ENCODE results near the gene RND3. TPM values are rescaled to one million over a fixed set of nuclear protein-coding genes. Genes with fewer than 3 reads are reported as not detected.

The RND3 gene
- total RNA-seq, 1 experiment from 2014 or later: not detected

GRCh38 chr2:150505178-150505577 lies 17.7 kb upstream of the RND3 start:
- Histone ChIP-seq H3K79me2 (ENCODE audit: low read length) (no peaks in the 10 kb centered on the region), H3K9ac (ENCODE audit: low read length) (no peak overlapping the region)
- no peak for DNase-seq

GRCh38 chr2:150495993-150496627 lies 8.6 kb upstream of the RND3 start:
- H3K4me2 ChIP-seq (ENCODE audit: low read depth, low read length, poor library complexity, severe bottlenecking): no peak overlapping the region
- H4K20me1 ChIP-seq (ENCODE audit: insufficient read depth, low read depth, low read length): no peaks in the 10 kb centered on the region
- no peak for DNase-seq
- no peaks in the 10 kb centered on the region for H3K36me3 ChIP-seq (ENCODE audit: insufficient read depth, low read length)
- H3K9me2 ChIP-seq (replicated peaks; ENCODE audit: insufficient read depth, low read length): no peaks in the 10 kb centered on the region
- H3K27ac ChIP-seq (ENCODE audit: low read length): no peak overlapping the region
- H3K9ac ChIP-seq (ENCODE audit: low read length): no peak overlapping the region
- no peaks in the 10 kb centered on the region for H3K9me3 ChIP-seq (ENCODE audit: low read length)
- no peaks in the 10 kb centered on the region for H3K4me1 ChIP-seq (ENCODE audit: low read length)
- no peaks in the 10 kb centered on the region for H3K27me3 ChIP-seq (ENCODE audit: low read length)
- H2AFZ ChIP-seq (ENCODE audit: low read length): no peak overlapping the region
- no peaks in the 10 kb centered on the region for H3K79me2 ChIP-seq (ENCODE audit: low read length)
- no peak overlapping the region for H3K4me3 ChIP-seq (ENCODE audit: low read length)

More at GRCh38 chr2:150505178-150505577, 17.7 kb upstream of the RND3 start:
- Histone ChIP-seq H2AFZ (ENCODE audit: low read length) (no peak overlapping the region), H3K4me2 (ENCODE audit: low read depth, low read length, poor library complexity, severe bottlenecking) (no peak overlapping the region), H3K9me3 (ENCODE audit: low read length) (peaks cover 7% of the 10 kb centered on the region), H3K27me3 (ENCODE audit: low read length) (no peaks in the 10 kb centered on the region), H3K4me1 (ENCODE audit: low read length) (no peaks in the 10 kb centered on the region), H3K36me3 (ENCODE audit: insufficient read depth, low read length) (no peaks in the 10 kb centered on the region), H3K4me3 (ENCODE audit: low read length) (no peak overlapping the region), H3K9me2 (replicated peaks; ENCODE audit: insufficient read depth, low read length) (no peaks in the 10 kb centered on the region), H3K27ac (ENCODE audit: low read length) (no peak overlapping the region), H4K20me1 (ENCODE audit: insufficient read depth, low read depth, low read length) (no peaks in the 10 kb centered on the region)

DNA sequence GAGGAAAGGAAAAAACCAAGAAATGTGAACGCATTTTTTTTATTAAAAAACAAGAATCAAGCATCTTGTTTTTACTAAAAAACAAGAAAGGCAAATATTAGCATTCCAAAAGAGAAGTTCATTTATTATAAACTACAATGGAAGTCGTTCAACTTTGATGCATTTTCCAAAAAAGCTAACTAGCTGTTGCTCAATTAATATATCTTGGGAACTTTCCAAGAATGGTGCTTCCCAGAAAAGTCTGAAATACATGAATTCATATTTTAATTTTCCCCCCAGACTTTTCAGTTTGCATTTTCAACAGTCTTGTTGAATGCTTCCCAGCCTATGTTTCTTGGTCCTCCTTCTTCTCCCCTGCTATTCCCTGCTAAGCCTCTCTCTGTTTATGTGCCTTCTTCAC lies 7.5 kb upstream of the RND3 start:
- Histone ChIP-seq H3K36me3 (ENCODE audit: insufficient read depth, low read length) (no peaks in the 10 kb centered on the region), H3K9me2 (replicated peaks; ENCODE audit: insufficient read depth, low read length) (no peaks in the 10 kb centered on the region), H3K4me2 (ENCODE audit: low read depth, low read length, poor library complexity, severe bottlenecking) (no peak overlapping the region), H3K4me1 (ENCODE audit: low read length) (no peaks in the 10 kb centered on the region), H2AFZ (ENCODE audit: low read length) (no peak overlapping the region), H3K79me2 (ENCODE audit: low read length) (no peaks in the 10 kb centered on the region), H3K9me3 (ENCODE audit: low read length) (no peaks in the 10 kb centered on the region), H4K20me1 (ENCODE audit: insufficient read depth, low read depth, low read length) (no peaks in the 10 kb centered on the region), H3K4me3 (ENCODE audit: low read length) (no peak overlapping the region), H3K27me3 (ENCODE audit: low read length) (no peaks in the 10 kb centered on the region), H3K27ac (ENCODE audit: low read length) (no peak overlapping the region), H3K9ac (ENCODE audit: low read length) (no peak overlapping the region)
- DNase-seq: no peak

DNA sequence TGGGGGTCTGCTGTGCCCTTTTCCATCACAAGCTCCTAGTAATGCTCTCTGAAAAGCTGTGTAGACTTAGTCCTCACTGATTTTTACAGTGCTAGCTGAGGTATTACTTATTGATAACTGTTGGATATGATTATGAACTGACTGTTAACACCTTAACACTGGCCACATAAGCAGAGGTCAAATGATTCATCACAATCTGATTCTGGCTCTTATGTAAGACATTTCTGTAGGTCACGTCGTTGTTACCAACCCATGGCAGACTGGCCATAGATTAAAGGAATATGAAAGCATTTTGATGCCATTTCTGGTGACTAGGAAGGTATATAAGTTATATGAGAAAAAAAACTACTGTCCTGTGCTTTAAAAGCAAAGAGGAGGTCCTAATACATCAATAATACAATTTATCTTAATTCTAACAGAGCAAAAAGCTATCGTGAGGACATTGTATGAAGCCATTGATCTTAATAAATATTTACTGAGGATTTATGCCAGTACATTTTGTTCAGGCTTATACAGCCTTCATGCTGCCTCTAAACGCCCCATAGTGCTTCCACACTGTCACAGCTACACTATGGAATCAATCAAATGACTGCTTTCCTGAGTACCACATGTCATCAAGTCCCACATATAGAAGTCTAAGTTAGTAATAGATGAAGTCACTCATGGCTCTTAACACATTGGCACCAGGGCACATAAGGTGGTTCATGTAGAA lies 6.9 kb upstream of the RND3 start:
- Histone ChIP-seq H3K9me3 (ENCODE audit: low read length) (no peaks in the 10 kb centered on the region), H3K9me2 (replicated peaks; ENCODE audit: insufficient read depth, low read length) (no peaks in the 10 kb centered on the region), H3K27ac (ENCODE audit: low read length) (no peak overlapping the region), H3K4me3 (ENCODE audit: low read length) (no peak overlapping the region), H3K79me2 (ENCODE audit: low read length) (no peaks in the 10 kb centered on the region), H3K27me3 (ENCODE audit: low read length) (no peaks in the 10 kb centered on the region), H3K9ac (ENCODE audit: low read length) (no peak overlapping the region), H3K4me2 (ENCODE audit: low read depth, low read length, poor library complexity, severe bottlenecking) (no peak overlapping the region), H3K4me1 (ENCODE audit: low read length) (no peaks in the 10 kb centered on the region), H4K20me1 (ENCODE audit: insufficient read depth, low read depth, low read length) (no peaks in the 10 kb centered on the region), H3K36me3 (ENCODE audit: insufficient read depth, low read length) (no peaks in the 10 kb centered on the region), H2AFZ (ENCODE audit: low read length) (no peak overlapping the region)
- no peak for DNase-seq

- no peaks in the 10 kb centered on the region for H3K4me1 ChIP-seq (ENCODE audit: low read length)
- H3K4me3 ChIP-seq (ENCODE audit: low read length): no peak overlapping the region
- H3K36me3 ChIP-seq (ENCODE audit: insufficient read depth, low read length): no peaks in the 10 kb centered on the region
- H3K27me3 ChIP-seq (ENCODE audit: low read length): no peaks in the 10 kb centered on the region
- no peak for DNase-seq
- no peaks in the 10 kb centered on the region for H4K20me1 ChIP-seq (ENCODE audit: insufficient read depth, low read depth, low read length)
- H3K9ac ChIP-seq (ENCODE audit: low read length): no peak overlapping the region
- H3K27ac ChIP-seq (ENCODE audit: low read length): no peak overlapping the region
- H3K9me3 ChIP-seq (ENCODE audit: low read length): no peaks in the 10 kb centered on the region; the same call in 1 of the 2 replicates
- H3K9me2 ChIP-seq (replicated peaks; ENCODE audit: insufficient read depth, low read length): no peaks in the 10 kb centered on the region
- H3K4me2 ChIP-seq (ENCODE audit: low read depth, low read length, poor library complexity, severe bottlenecking): no peak overlapping the region
- H3K79me2 ChIP-seq (ENCODE audit: low read length): no peaks in the 10 kb centered on the region
- no peak overlapping the region for H2AFZ ChIP-seq (ENCODE audit: low read length)
Observed at GRCh38 chr2:150491943-150492342, 4.5 kb upstream of the RND3 start.

- Histone ChIP-seq H3K9me3 (ENCODE audit: low read length) (no peaks in the 10 kb centered on the region; the same call in 1 of the 2 replicates), H3K4me2 (ENCODE audit: low read depth, low read length, poor library complexity, severe bottlenecking) (no peak overlapping the region)
Observed at GRCh38 chr2:150491430-150491829, 4.0 kb upstream of the RND3 start.

DNA sequence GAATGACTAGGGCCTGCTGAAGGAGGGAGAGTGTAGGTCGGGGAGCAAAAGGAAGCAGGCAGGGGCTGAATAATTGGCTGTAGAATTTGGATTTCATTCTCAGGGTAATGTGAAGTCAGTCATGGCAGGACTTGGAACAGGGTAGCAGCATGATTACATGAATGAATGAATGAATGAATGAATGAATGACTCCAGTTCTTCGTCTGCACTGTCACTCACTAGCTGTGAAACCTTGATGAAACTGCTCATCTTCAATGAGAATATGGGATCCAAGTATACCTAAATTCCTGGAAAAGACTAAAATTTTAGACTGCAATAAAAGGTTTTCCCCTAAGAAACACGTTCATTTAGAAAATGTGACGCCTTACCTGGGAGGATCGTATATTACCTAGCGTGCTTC lies 3.0 kb upstream of the RND3 start:
- no peak overlapping the region for H3K4me3 ChIP-seq (ENCODE audit: low read length)
- H3K4me1 ChIP-seq (ENCODE audit: low read length): no peaks in the 10 kb centered on the region
- H3K4me2 ChIP-seq (ENCODE audit: low read depth, low read length, poor library complexity, severe bottlenecking): no peak overlapping the region
- no peaks in the 10 kb centered on the region for H3K36me3 ChIP-seq (ENCODE audit: insufficient read depth, low read length)
- no peak overlapping the region for H2AFZ ChIP-seq (ENCODE audit: low read length)
- H3K27ac ChIP-seq (ENCODE audit: low read length): no peak overlapping the region
- no peak overlapping the region for H3K9ac ChIP-seq (ENCODE audit: low read length)
- H3K9me3 ChIP-seq (ENCODE audit: low read length): no peaks in the 10 kb centered on the region; the same call in 1 of the 2 replicates
- H3K9me2 ChIP-seq (replicated peaks; ENCODE audit: insufficient read depth, low read length): no peaks in the 10 kb centered on the region
- DNase-seq: no peak
- H3K79me2 ChIP-seq (ENCODE audit: low read length): no peaks in the 10 kb centered on the region
- no peaks in the 10 kb centered on the region for H4K20me1 ChIP-seq (ENCODE audit: insufficient read depth, low read depth, low read length)
- H3K27me3 ChIP-seq (ENCODE audit: low read length): no peaks in the 10 kb centered on the region

More at GRCh38 chr2:150491430-150491829, 4.0 kb upstream of the RND3 start:
- Histone ChIP-seq H4K20me1 (ENCODE audit: insufficient read depth, low read depth, low read length) (no peaks in the 10 kb centered on the region), H3K4me3 (ENCODE audit: low read length) (no peak overlapping the region), H3K9ac (ENCODE audit: low read length) (no peak overlapping the region), H3K9me2 (replicated peaks; ENCODE audit: insufficient read depth, low read length) (no peaks in the 10 kb centered on the region), H3K36me3 (ENCODE audit: insufficient read depth, low read length) (no peaks in the 10 kb centered on the region), H3K4me1 (ENCODE audit: low read length) (no peaks in the 10 kb centered on the region), H2AFZ (ENCODE audit: low read length) (no peak overlapping the region), H3K27me3 (ENCODE audit: low read length) (no peaks in the 10 kb centered on the region), H3K27ac (ENCODE audit: low read length) (no peak overlapping the region), H3K79me2 (ENCODE audit: low read length) (no peaks in the 10 kb centered on the region)
- no peak for DNase-seq

DNA sequence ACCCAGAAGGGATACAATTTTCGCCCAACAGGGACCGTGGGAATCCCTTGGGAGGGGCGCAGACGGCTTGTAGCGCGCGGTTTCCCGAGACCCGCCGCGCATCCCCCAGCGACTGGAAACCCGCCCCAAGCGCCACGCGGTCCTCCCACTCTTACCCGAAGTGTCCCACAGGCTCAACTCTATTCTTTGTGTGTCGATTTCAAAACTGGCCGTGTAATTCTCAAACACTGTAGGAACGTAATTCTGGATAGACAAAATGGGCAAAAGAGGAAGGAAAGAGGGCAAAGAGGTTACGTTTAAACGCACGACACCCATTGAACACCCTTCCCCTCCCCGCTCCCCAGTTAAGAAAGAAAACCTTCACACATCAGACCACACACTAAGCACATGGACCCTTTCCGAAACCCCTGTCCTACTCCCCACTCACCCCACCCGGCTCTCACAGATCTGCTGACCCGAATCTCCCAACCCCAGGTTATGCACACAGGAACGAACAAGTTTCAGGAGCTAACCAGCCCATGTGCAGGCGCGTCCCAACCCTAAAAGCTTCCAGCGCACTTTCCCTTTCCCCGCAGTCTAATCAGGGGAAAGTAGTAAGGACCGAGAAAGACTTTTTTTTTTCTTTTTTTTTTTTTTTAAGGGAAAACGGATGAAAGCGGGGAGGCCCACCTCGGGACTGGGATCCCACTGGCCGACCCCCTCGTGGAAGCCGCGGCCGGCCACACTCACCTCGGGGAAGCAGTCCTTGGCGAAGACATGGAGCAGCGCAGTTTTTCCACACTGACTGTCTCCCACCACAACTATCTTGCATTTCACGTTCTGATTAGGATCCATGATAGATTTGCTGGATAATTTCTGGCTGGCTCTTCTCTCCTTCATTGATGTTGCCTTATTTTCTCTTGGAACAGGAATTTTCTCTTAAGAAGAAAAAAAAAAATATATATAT lies 655 bp downstream of the RND3 start:
- no peaks in the 10 kb centered on the region for H3K79me2 ChIP-seq (ENCODE audit: low read length)
- no peak overlapping the region for H3K4me2 ChIP-seq (ENCODE audit: low read depth, low read length, poor library complexity, severe bottlenecking)
- H4K20me1 ChIP-seq (ENCODE audit: insufficient read depth, low read depth, low read length): no peaks in the 10 kb centered on the region
- no peak overlapping the region for H3K4me3 ChIP-seq (ENCODE audit: low read length)
- no peaks in the 10 kb centered on the region; the same call in 1 of the 2 replicates for H3K9me3 ChIP-seq (ENCODE audit: low read length)
- no peak overlapping the region for H2AFZ ChIP-seq (ENCODE audit: low read length)
- H3K9me2 ChIP-seq (replicated peaks; ENCODE audit: insufficient read depth, low read length): no peaks in the 10 kb centered on the region
- H3K9ac ChIP-seq (ENCODE audit: low read length): no peak overlapping the region
- H3K27ac ChIP-seq (ENCODE audit: low read length): no peak overlapping the region
- no peaks in the 10 kb centered on the region for H3K27me3 ChIP-seq (ENCODE audit: low read length)
- DNase-seq: no peak
- no peaks in the 10 kb centered on the region for H3K36me3 ChIP-seq (ENCODE audit: insufficient read depth, low read length)
- no peaks in the 10 kb centered on the region for H3K4me1 ChIP-seq (ENCODE audit: low read length)
